Stimulated activated naive CD4-positive, alpha-beta T cell treated with Interleukin-2 at 50 U/mL for 16 hours (primary cell): Measurements from ENCODE around the gene NRAP.

Experiments used
- DNase-seq: peaks from one replicate; lab custom pipeline; 2025; lab: John Stamatoyannopoulos, UW

NRAP gene

GRCh38 chr10:113663908-113664307 is at the start of gene NRAP:
Gene NRAP, minus strand, starts transcription at chr10:113664041. Its CDS starts 159 bp downstream, at chr10:113663882.
- DNase-seq: no peak

- DNase-seq: no peak
Measured at GRCh38 chr10:113713640-113713982, 49.8 kb upstream of the NRAP start.

GRCh38 chr10:113712755-113713639 is 49.2 kb upstream of the NRAP start:
- no peak for DNase-seq

GRCh38 chr10:113712024-113712423 is 48.2 kb upstream of the NRAP start:
- no peak for DNase-seq

- no peak for DNase-seq
Measured at GRCh38 chr10:113711142-113711541, 47.3 kb upstream of the NRAP start.

GRCh38 chr10:113709221-113709838 is 45.5 kb upstream of the NRAP start:
- no peak for DNase-seq

GRCh38 chr10:113708640-113709039 is 44.8 kb upstream of the NRAP start:
- no peak for DNase-seq

- no peak for DNase-seq
Measured at GRCh38 chr10:113706623-113707022, 42.8 kb upstream of the NRAP start.

- DNase-seq: no peak
Measured at GRCh38 chr10:113705344-113705652, 41.5 kb upstream of the NRAP start.

- peak; percentile 6 for DNase-seq
Measured at GRCh38 chr10:113704637-113705343, 40.9 kb upstream of the NRAP start.

GRCh38 chr10:113697595-113697994 is 33.8 kb upstream of the NRAP start:
- DNase-seq: no peak

GRCh38 chr10:113695691-113696090 is 31.9 kb upstream of the NRAP start:
- no peak for DNase-seq

GRCh38 chr10:113693348-113693747 is 29.5 kb upstream of the NRAP start:
- no peak for DNase-seq

GRCh38 chr10:113692271-113692670 is 28.4 kb upstream of the NRAP start:
- no peak for DNase-seq

- DNase-seq: no peak
Measured at GRCh38 chr10:113691381-113691780, 27.5 kb upstream of the NRAP start.

GRCh38 chr10:113690749-113691148 is 26.9 kb upstream of the NRAP start:
- DNase-seq: no peak

- DNase-seq: no peak
Measured at GRCh38 chr10:113689574-113689973, 25.7 kb upstream of the NRAP start.

- no peak for DNase-seq
Measured at GRCh38 chr10:113689057-113689456, 25.2 kb upstream of the NRAP start.

GRCh38 chr10:113687037-113687436 is 23.2 kb upstream of the NRAP start:
- DNase-seq: no peak

GRCh38 chr10:113686028-113686427 is 22.2 kb upstream of the NRAP start:
- DNase-seq: no peak

- no peak for DNase-seq
Measured at GRCh38 chr10:113683300-113683699, 19.5 kb upstream of the NRAP start.

- DNase-seq: peak; percentile 17
Measured at GRCh38 chr10:113681533-113682470, 18.0 kb upstream of the NRAP start.
